ENCODE results near the gene SEMA4G. TPM values are rescaled to one million over a fixed set of nuclear protein-coding genes. Genes with fewer than 3 reads are reported as not detected.

SEMA4G gene
- total RNA-seq, 1 experiment from 2014 or later = 8.5 TPM

DNA sequence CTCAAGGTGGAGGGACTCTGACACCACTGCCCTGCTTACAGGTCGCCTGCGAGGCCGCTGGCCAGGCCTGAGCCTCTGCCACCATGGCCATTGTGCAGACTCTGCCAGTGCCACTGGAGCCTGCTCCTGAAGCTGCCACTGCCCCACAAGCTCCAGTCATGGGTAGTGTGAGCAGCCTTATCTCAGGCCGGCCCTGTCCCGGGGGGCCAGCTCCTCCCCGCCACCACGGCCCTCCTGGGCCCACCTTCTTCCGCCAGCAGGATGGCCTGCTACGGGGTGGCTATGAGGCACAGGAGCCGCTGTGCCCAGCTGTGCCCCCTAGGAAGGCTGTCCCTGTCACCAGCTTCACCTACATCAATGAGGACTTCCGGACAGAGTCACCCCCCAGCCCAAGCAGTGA lies 33.2 kb downstream of the SEMA4G start:
- H4K8ac ChIP-seq (replicated peaks; ENCODE audit: insufficient read length, low read depth, low read length) = no peak overlapping the region
- H3K23ac ChIP-seq (ENCODE audit: insufficient read length, low read depth, low read length) = no peak overlapping the region
- DNase-seq = no peak
- no peak overlapping the region for H2AFZ ChIP-seq (ENCODE audit: low read length)
- H3K14ac ChIP-seq (ENCODE audit: insufficient read depth, low read length) = no peak overlapping the region
- H3K27ac ChIP-seq (ENCODE audit: insufficient read length, low read depth, low read length) = no peak overlapping the region
- Mint-ChIP-seq H3K27me3 (ENCODE audit: low read depth) (no peaks in the 10 kb centered on the region), H3K9me3 (no peaks in the 10 kb centered on the region; a peak in 2 of 5 replicates), H3K4me3 (no peak overlapping the region), H3K36me3 (ENCODE audit: insufficient read depth in 1 of 3, low read depth in 3 of 3) (peaks cover 19 to 46% (median 41%) of the 10 kb centered on the region in 3 experiments; a peak in 6 of 7 replicates), H3K4me1 (peaks cover 17 to 22% of the 10 kb centered on the region in 2 experiments), H3K27ac (no peak overlapping the region; a peak in 1 of 7 replicates)
- no peaks in the 10 kb centered on the region for H4K20me1 ChIP-seq (ENCODE audit: control insufficient read depth, insufficient read depth, insufficient read length)
- no peak overlapping the region for H2BK15ac ChIP-seq (ENCODE audit: low read depth, low read length)
- H2BK12ac ChIP-seq (ENCODE audit: insufficient read length, low read depth, low read length) = no peak overlapping the region
- peaks cover 27% of the 10 kb centered on the region for H3K23me2 ChIP-seq (ENCODE audit: insufficient read length, low read depth, low read length, poor library complexity, severe bottlenecking)
- no peak overlapping the region for H4K5ac ChIP-seq (ENCODE audit: insufficient read length, low read depth, low read length)
- peaks cover 2% of the 10 kb centered on the region; the same call in 1 of the 2 replicates for H3K4me1 ChIP-seq (ENCODE audit: insufficient read depth, low read length)
- WGBS (ENCODE audit: extremely low coverage, insufficient read length, low lambda C conversion rate) = no CpG with 5 or more reads among the region's 11 CpGs
- no peak overlapping the region for H2AK5ac ChIP-seq (ENCODE audit: insufficient read length, low read length)
- H3K4me2 ChIP-seq (ENCODE audit: insufficient read depth, insufficient read length, low read length) = no peak overlapping the region
- no peaks in the 10 kb centered on the region for H3K27me3 ChIP-seq (ENCODE audit: insufficient read depth, low read length)
- H3K4ac ChIP-seq (ENCODE audit: low read depth, low read length) = no peak overlapping the region
- no peaks in the 10 kb centered on the region for H3K9me3 ChIP-seq (ENCODE audit: control insufficient read depth, low read depth, low read length)
- H2BK5ac ChIP-seq (ENCODE audit: insufficient read length, low read length) = no peak overlapping the region
- no peak for TF ChIP-seq CTCF (conservative IDR thresholded peaks at IDR 0.05)
- no peak overlapping the region for H3K9ac ChIP-seq (ENCODE audit: extremely low read depth, insufficient read length, low read length)
- no peak overlapping the region for H2BK20ac ChIP-seq (ENCODE audit: low read depth, low read length, poor library complexity, severe bottlenecking)
- no peak overlapping the region for H2BK120ac ChIP-seq (ENCODE audit: low read depth, low read length, poor library complexity, severe bottlenecking)
- no peak overlapping the region for H3T11ph ChIP-seq (ENCODE audit: low read length)
- H3K56ac ChIP-seq (ENCODE audit: insufficient read length, low read depth, low read length) = no peak overlapping the region
- H3K79me2 ChIP-seq (ENCODE audit: insufficient read depth, low read length) = no peaks in the 10 kb centered on the region; the same call in 1 of the 2 replicates
- no peaks in the 10 kb centered on the region for H3K79me1 ChIP-seq (ENCODE audit: insufficient read depth, low read depth, low read length, poor library complexity, severe bottlenecking)
- H3K18ac ChIP-seq (ENCODE audit: insufficient read length, low read depth, low read length) = no peak overlapping the region
- H4K91ac ChIP-seq (ENCODE audit: insufficient read length, low read depth, low read length) = no peak overlapping the region
